NT2/D1 (cell line): ENCODE data around the gene FAM20C.

Experiments used
- SUZ12 ChIP-seq: IDR thresholded peaks from 2 replicates; pipeline ENCODE4 v1.6.1; 2011; ENCODE audit not compliant: insufficient read length, insufficient read depth; ENCODE audit errors: extremely low read depth
- YY1 ChIP-seq: IDR thresholded peaks from 2 replicates; pipeline ENCODE4 v1.6.1; 2011; ENCODE audit not compliant: insufficient read length, insufficient read depth
- ZNF274 ChIP-seq: IDR thresholded peaks from 2 replicates; pipeline ENCODE4 v1.6.1; 2011; ENCODE audit warnings: mild to moderate bottlenecking, low read depth, low read length

GRCh38 chr7:149791-150636 is 42.4 kb upstream of the FAM20C start:
- TF ChIP-seq ZNF274 (no peak), YY1 (no peak), SUZ12 (no peak)
